ENCODE measurements around the gene NRG3. TPM values are rescaled to one million over a fixed set of nuclear protein-coding genes. Genes with fewer than 3 reads are reported as not detected.

NRG3 gene
- total and polyA plus RNA-seq, 2 of the 8 experiments (the other 6 are each of a cell fraction or from before 2014, with no cell fraction given) = 4.2 to 5.0 TPM

- no peak for DNase-seq (ENCODE audit: low read depth in 1 of 2, low spot score in 2 of 2)
- no peak overlapping the region for H2AFZ ChIP-seq (ENCODE audit: low read length)
- 28% methylated on average over 2 of the region's 2 CpGs; no CpG with 5 or more reads in 1 of the 2 experiments for WGBS, 2 experiments (ENCODE audit: extremely low coverage in 1 of 2, insufficient coverage in 1 of 2, insufficient read length in 1 of 2, insufficient replicate concordance in 2 of 2, low coverage in 1 of 2, low lambda C conversion rate in 2 of 2, missing lambda C conversion rate in 1 of 2)
Observed at GRCh38 chr10:81865581-81865980, 9.4 kb upstream of the NRG3 start.

More at GRCh38 chr10:81865581-81865980, 9.4 kb upstream of the NRG3 start:
- no peak overlapping the region for H3K27ac ChIP-seq (ENCODE audit: low read depth, low read length)
- no peaks in the 10 kb centered on the region for H3K23me2 ChIP-seq (ENCODE audit: low read depth, low read length)
- no peak overlapping the region for H3K9ac ChIP-seq (replicated peaks in 1 of 4; ENCODE audit: extremely low read depth in 1 of 4, low read depth in 3 of 4, low read length in 3 of 4)
- peaks cover 6 to 12% of the 10 kb centered on the region in 2 experiments; a peak in 2 of 4 replicates for H3K9me3 ChIP-seq (ENCODE audit: insufficient read depth in 2 of 2, low read depth in 1 of 2, low read length in 1 of 2)
- no peak overlapping the region for H2BK20ac ChIP-seq (ENCODE audit: low read length)
- H3K4me3 ChIP-seq (ENCODE audit: extremely low read depth in 1 of 4, insufficient read depth in 2 of 4, low read depth in 3 of 4, low read length in 4 of 4) = no peak overlapping the region
- no peaks in the 10 kb centered on the region for H3K27me3 ChIP-seq (replicated peaks in 1 of 4; ENCODE audit: control insufficient read depth in 3 of 4, extremely low read depth in 1 of 4, insufficient read depth in 3 of 4, low read length in 3 of 4)
- H3K4ac ChIP-seq (replicated peaks; ENCODE audit: insufficient read length, low read depth, low read length) = no peak overlapping the region
- no peaks in the 10 kb centered on the region for H3K79me1 ChIP-seq (ENCODE audit: low read depth, low read length)
- H2BK15ac ChIP-seq (ENCODE audit: low read length) = no peak overlapping the region
- POLR2A ChIA-PET (ENCODE audit: partially characterized antibody) = no interaction called here
- H4K8ac ChIP-seq (ENCODE audit: extremely low read depth, insufficient read depth, low read length) = no peak overlapping the region
- CTCF ChIA-PET (ENCODE audit: partially characterized antibody) = interaction anchor here (0.6 to 1.1 kb wide), 3 partner anchors 11 to 218 kb away, joined by 3 read pairs; no protein-coding TSS in a partner anchor
- H4K91ac ChIP-seq (replicated peaks; ENCODE audit: insufficient read length, low read length) = no peak overlapping the region
- no peaks in the 10 kb centered on the region for H3K79me2 ChIP-seq (ENCODE audit: control insufficient read depth in 1 of 2, insufficient read depth in 2 of 2, low read length in 2 of 2)
- H3K18ac ChIP-seq (ENCODE audit: extremely low read depth, low read length) = no peak overlapping the region
- H4K5ac ChIP-seq (ENCODE audit: insufficient read length, low read depth, low read length) = no peak overlapping the region
- H3K4me2 ChIP-seq (ENCODE audit: insufficient read depth in 1 of 2, low read depth in 2 of 2, low read length in 2 of 2) = peak overlapping the region in 1 of 2 experiments; percentile 52; a peak in 1 of 4 replicates
- no peak overlapping the region for H3K56ac ChIP-seq (replicated peaks; ENCODE audit: insufficient read length, low read depth, low read length)
- no peak overlapping the region for H2BK12ac ChIP-seq (ENCODE audit: low read depth, low read length)
- no peaks in the 10 kb centered on the region for H3K36me3 ChIP-seq (ENCODE audit: control insufficient read depth in 2 of 4, insufficient read depth in 4 of 4, low read length in 3 of 4)
- H2AK5ac ChIP-seq (ENCODE audit: low read depth, low read length) = no peak overlapping the region
- H2BK5ac ChIP-seq (ENCODE audit: low read depth, low read length) = no peak overlapping the region
- no peak overlapping the region for H3K23ac ChIP-seq (ENCODE audit: insufficient read length)
- TF ChIP-seq TBP (IDR thresholded peaks at IDR 0.05; ENCODE audit: low read depth, low read length) (no peak), ATF3 (IDR thresholded peaks at IDR 0.05; ENCODE audit: insufficient read depth, low read depth, low read length) (no peak), SP1 (IDR thresholded peaks at IDR 0.05; ENCODE audit: low read depth, low read length) (no peak), SP2 (IDR thresholded peaks at IDR 0.05; ENCODE audit: low read length) (no peak), SP4 (IDR thresholded peaks at IDR 0.05; ENCODE audit: low read length) (no peak)
- FAIRE-seq = peak; percentile 19
- no peaks in the 10 kb centered on the region for H4K20me1 ChIP-seq (replicated peaks in 1 of 2; ENCODE audit: control insufficient read depth in 1 of 2, insufficient read depth in 2 of 2, low read length in 2 of 2)
- no peak overlapping the region for H2BK120ac ChIP-seq (replicated peaks; ENCODE audit: low read depth, low read length)
- H3K4me1 ChIP-seq (replicated peaks in 1 of 4; ENCODE audit: control insufficient read depth in 3 of 4, insufficient read depth in 4 of 4, low read length in 3 of 4) = peaks cover 0 to 2% (median 0%) of the 10 kb centered on the region in 4 experiments; a peak in 3 of 7 replicates
- no peak overlapping the region for H3K14ac ChIP-seq (ENCODE audit: insufficient read length)
